HUES6 (cell line): Measurements from ENCODE around the gene RBBP7.

ENCODE experiments used
- H3K27ac ChIP-seq: 2 replicates; pipeline ENCODE4 v1.7.0; 2013; ENCODE audit warnings: low read depth, mild to moderate bottlenecking, low read length, inconsistent platforms
- H3K27me3 ChIP-seq: 2 replicates; pipeline ENCODE4 v1.6.1; 2013; ENCODE audit warnings: low read length; ENCODE audit not compliant: control insufficient read depth, insufficient read depth
- H3K36me3 ChIP-seq: 2 replicates; pipeline ENCODE4 v1.6.1; 2013; ENCODE audit warnings: low read length; ENCODE audit not compliant: control insufficient read depth, insufficient read depth
- H3K4me1 ChIP-seq: 2 replicates; pipeline ENCODE4 v1.6.1; 2013; ENCODE audit warnings: low read length; ENCODE audit not compliant: control insufficient read depth, insufficient read depth
- H3K4me3 ChIP-seq: 2 replicates; pipeline ENCODE4 v1.5.1; 2013; ENCODE audit warnings: low read depth, low read length
- H3K9ac ChIP-seq: one replicate; pipeline ENCODE4 v1.6.1; 2013; ENCODE audit warnings: mild to moderate bottlenecking, low read length
- H3K9me3 ChIP-seq: 2 replicates; pipeline ENCODE4 v1.6.1; 2013; ENCODE audit warnings: low read depth, low read length; ENCODE audit not compliant: control insufficient read depth, insufficient read depth

The RBBP7 gene

GRCh38 chrX:16842684-16843083 is 27.5 kb downstream of the RBBP7 start:
- Histone ChIP-seq H3K27me3 (no peaks in the 10 kb centered on the region; the same call in 1 of the 2 replicates), H3K27ac (0 out of 2 replicates have a peak overlapping the region, but pooled peaks have one; percentile 20), H3K4me3 (no peak overlapping the region), H3K9me3 (no peaks in the 10 kb centered on the region), H3K4me1 (peaks cover 29% of the 10 kb centered on the region), H3K9ac (no peak overlapping the region), H3K36me3 (peaks cover 95% of the 10 kb centered on the region)

- H3K36me3 ChIP-seq = peaks cover 95% of the 10 kb centered on the region
- peak overlapping the region; percentile 61 for H3K9ac ChIP-seq
- H3K27ac ChIP-seq = no peak overlapping the region
- H3K27me3 ChIP-seq = no peaks in the 10 kb centered on the region; the same call in 1 of the 2 replicates
- no peaks in the 10 kb centered on the region for H3K9me3 ChIP-seq
- H3K4me1 ChIP-seq = peaks cover 29% of the 10 kb centered on the region
- no peak overlapping the region for H3K4me3 ChIP-seq
Measured at GRCh38 chrX:16839852-16840460, 30.2 kb downstream of the RBBP7 start.

- peak overlapping the region; percentile 61 for H3K9ac ChIP-seq
- H3K27me3 ChIP-seq = no peaks in the 10 kb centered on the region; the same call in 1 of the 2 replicates
- no peak overlapping the region for H3K4me3 ChIP-seq
- no peak overlapping the region for H3K27ac ChIP-seq
- no peaks in the 10 kb centered on the region for H3K9me3 ChIP-seq
- peaks cover 95% of the 10 kb centered on the region for H3K36me3 ChIP-seq
- peaks cover 29% of the 10 kb centered on the region for H3K4me1 ChIP-seq
Measured at GRCh38 chrX:16839219-16839851, 30.8 kb downstream of the RBBP7 start.

- Histone ChIP-seq H3K36me3 (peaks cover 95% of the 10 kb centered on the region), H3K4me1 (peaks cover 26% of the 10 kb centered on the region), H3K9ac (no peak overlapping the region), H3K9me3 (no peaks in the 10 kb centered on the region), H3K27ac (no peak overlapping the region), H3K4me3 (no peak overlapping the region), H3K27me3 (no peaks in the 10 kb centered on the region)
Measured at GRCh38 chrX:16838202-16839066, 31.7 kb downstream of the RBBP7 start.

GRCh38 chrX:16836371-16836770 is 33.8 kb downstream of the RBBP7 start:
- H3K4me1 ChIP-seq = peaks cover 23% of the 10 kb centered on the region
- H3K27me3 ChIP-seq = no peaks in the 10 kb centered on the region
- no peaks in the 10 kb centered on the region for H3K9me3 ChIP-seq
- H3K4me3 ChIP-seq = no peak overlapping the region
- no peak overlapping the region for H3K9ac ChIP-seq
- peaks cover 95% of the 10 kb centered on the region for H3K36me3 ChIP-seq
- no peak overlapping the region for H3K27ac ChIP-seq

GRCh38 chrX:16834806-16835205 is 35.4 kb downstream of the RBBP7 start:
- peaks cover 96% of the 10 kb centered on the region for H3K36me3 ChIP-seq

GRCh38 chrX:16832301-16832700 is 37.9 kb downstream of the RBBP7 start:
- no peaks in the 10 kb centered on the region for H3K27me3 ChIP-seq
- no peak overlapping the region for H3K27ac ChIP-seq
- no peak overlapping the region for H3K9ac ChIP-seq
- H3K4me1 ChIP-seq = peaks cover 16% of the 10 kb centered on the region
- H3K36me3 ChIP-seq = peaks cover 88% of the 10 kb centered on the region
- H3K9me3 ChIP-seq = no peaks in the 10 kb centered on the region
- no peak overlapping the region for H3K4me3 ChIP-seq

More at GRCh38 chrX:16834806-16835205, 35.4 kb downstream of the RBBP7 start:
- Histone ChIP-seq H3K4me1 (peaks cover 18% of the 10 kb centered on the region), H3K9me3 (no peaks in the 10 kb centered on the region), H3K27ac (no peak overlapping the region), H3K4me3 (no peak overlapping the region), H3K27me3 (no peaks in the 10 kb centered on the region), H3K9ac (no peak overlapping the region)

- no peaks in the 10 kb centered on the region for H3K9me3 ChIP-seq
- H3K27me3 ChIP-seq = no peaks in the 10 kb centered on the region
- H3K4me1 ChIP-seq = peaks cover 21% of the 10 kb centered on the region
- H3K9ac ChIP-seq = peak overlapping the region; percentile 11
- H3K27ac ChIP-seq = peak overlapping the region; percentile 67
- H3K4me3 ChIP-seq = no peak overlapping the region
- H3K36me3 ChIP-seq = peaks cover 66% of the 10 kb centered on the region
Measured at GRCh38 chrX:16828124-16828908, 41.8 kb downstream of the RBBP7 start.

GRCh38 chrX:16827225-16827624 is 42.9 kb downstream of the RBBP7 start:
- Histone ChIP-seq H3K9me3 (no peaks in the 10 kb centered on the region), H3K36me3 (peaks cover 66% of the 10 kb centered on the region), H3K27me3 (no peaks in the 10 kb centered on the region), H3K9ac (no peak overlapping the region), H3K27ac (no peak overlapping the region), H3K4me1 (peaks cover 21% of the 10 kb centered on the region), H3K4me3 (no peak overlapping the region)

GRCh38 chrX:16826207-16826606 is 44.0 kb downstream of the RBBP7 start:
- no peaks in the 10 kb centered on the region for H3K27me3 ChIP-seq
- H3K4me1 ChIP-seq = peaks cover 21% of the 10 kb centered on the region
- H3K36me3 ChIP-seq = peaks cover 61% of the 10 kb centered on the region
- H3K27ac ChIP-seq = peak overlapping the region; percentile 51; the same call in 1 of the 2 replicates
- no peaks in the 10 kb centered on the region for H3K9me3 ChIP-seq
- H3K4me3 ChIP-seq = no peak overlapping the region
- H3K9ac ChIP-seq = no peak overlapping the region
